SK-N-SH (cell line): ENCODE data around the gene PIP5K1C. TPM values are rescaled to one million over a fixed set of nuclear protein-coding genes. Genes with fewer than 3 reads are reported as not detected.

Experiments
- CTCF ChIA-PET: fragments of 300-600, 350-600 bp; formaldehyde crosslinking; extraction: SDS; loops from one replicate; lab custom pipeline; 2021; lab: Yijun Ruan, JAX
- POLR2A ChIA-PET: fragments of 350-600 bp; sonication (Branson Sonifier 250); formaldehyde crosslinking; extraction: SDS; loops from one replicate; lab custom pipeline; 2020; ENCODE audit warnings: antibody characterized with exemption, inconsistent platforms; lab: Yijun Ruan, JAX
- DNase-seq: peaks from one replicate; pipeline ENCODE4 v3.0.0; 2012
- H2AFZ ChIP-seq: fragments of 200-600 bp; sonication (generic); 2 replicates; pipeline ENCODE4 v1.8.1; 2016; ENCODE audit warnings: antibody characterized with exemption, mild to moderate bottlenecking, low read depth
- H3F3A ChIP-seq: fragments of 200-600 bp; sonication (generic); replicated peaks from 2 replicates; pipeline ENCODE3; 2016; ENCODE audit warnings: antibody characterized with exemption, mild to moderate bottlenecking; ENCODE audit not compliant: insufficient read depth
- H3K27ac ChIP-seq, 2 experiments: fragments of 200-500 bp in 1 of 2; fragments of 200-600 bp in 1 of 2; sonication (Bioruptor generic) in 1 of 2; sonication (generic), shearing (Covaris generic) in 1 of 2; 2 replicates each; pipeline versions ENCODE4 v1.5.1 to v1.6.1; 2014 to 2016; ENCODE audit warnings: low read depth in 2 of 2, inconsistent platforms in 1 of 2, low read length in 1 of 2, mild to moderate bottlenecking in 1 of 2, mixed read lengths in 1 of 2
- H3K27me3 ChIP-seq: fragments of 200-600 bp; sonication (generic), shearing (Covaris generic); 2 replicates; pipeline ENCODE4 v1.6.1; 2016; ENCODE audit warnings: mixed run types; ENCODE audit not compliant: insufficient read depth
- H3K36me3 ChIP-seq, 2 experiments: fragments of 200-500 bp in 1 of 2; fragments of 200-600 bp in 1 of 2; sonication (Bioruptor generic) in 1 of 2; sonication (generic) in 1 of 2; replicated peaks in 1 of 2; 2 replicates each; pipeline versions ENCODE3 to v1.5.1; 2014 to 2016; ENCODE audit warnings: low read length in 1 of 2, mild to moderate bottlenecking in 1 of 2; ENCODE audit not compliant: insufficient read depth in 2 of 2, control insufficient read depth in 1 of 2
- H3K4me1 ChIP-seq, 2 experiments: fragments of 200-500 bp in 1 of 2; fragments of 200-600 bp in 1 of 2; sonication (Bioruptor generic) in 1 of 2; sonication (generic), shearing (Covaris generic) in 1 of 2; 2 replicates each; pipeline versions ENCODE4 v1.5.1 to v1.6.1; 2014 to 2016; ENCODE audit warnings: low read depth in 1 of 2, low read length in 1 of 2, mixed run types in 1 of 2; ENCODE audit not compliant: insufficient read depth in 2 of 2, control insufficient read depth in 1 of 2
- H3K4me2 ChIP-seq: fragments of 200-600 bp; sonication (generic), shearing (Covaris generic); 2 replicates; pipeline ENCODE4 v1.6.1; 2017; ENCODE audit warnings: mixed run types
- H3K4me3 ChIP-seq, 2 experiments: fragments of 200-500 bp in 1 of 2; fragments of 200-600 bp in 1 of 2; sonication (Bioruptor generic) in 1 of 2; sonication (generic), shearing (Covaris generic) in 1 of 2; 2 replicates each; pipeline versions ENCODE4 v1.5.1 to v1.8.1; 2014 to 2016; ENCODE audit warnings: low read depth in 2 of 2, inconsistent platforms in 1 of 2, low read length in 1 of 2, mild to moderate bottlenecking in 1 of 2, mixed read lengths in 1 of 2, moderate library complexity in 1 of 2
- H3K79me2 ChIP-seq: fragments of 200-600 bp; sonication (generic); 2 replicates; pipeline ENCODE4 v1.8.1; 2017; ENCODE audit warnings: mild to moderate bottlenecking; ENCODE audit not compliant: insufficient read depth
- H3K9ac ChIP-seq: fragments of 200-600 bp; sonication (generic); 2 replicates; pipeline ENCODE4 v1.6.1; 2017; ENCODE audit warnings: mixed run types
- H3K9me2 ChIP-seq: fragments of 200-600 bp; sonication (generic); 2 replicates; pipeline ENCODE4 v1.6.1; 2017; ENCODE audit warnings: mixed run types
- H3K9me3 ChIP-seq: fragments of 200-600 bp; sonication (generic); 2 replicates; pipeline ENCODE4 v1.6.1; 2017; ENCODE audit warnings: mixed run types, mild to moderate bottlenecking, moderate library complexity
- H4K20me1 ChIP-seq: fragments of 200-600 bp; sonication (generic); 2 replicates; pipeline ENCODE4 v1.6.1; 2017; ENCODE audit warnings: mild to moderate bottlenecking, mixed run types; ENCODE audit not compliant: insufficient read depth
- CHD2 ChIP-seq: fragments of 150-350 bp; IDR thresholded peaks from 2 replicates; pipeline ENCODE4 v1.6.1; 2018; ENCODE audit warnings: low read length; ENCODE audit not compliant: partially characterized antibody
- EP300 ChIP-seq, 2 experiments: IDR thresholded peaks; 2 replicates each; pipeline versions ENCODE4 v1.4.0 to v1.6.1; 2012; ENCODE audit warnings: borderline replicate concordance in 1 of 2, low read depth in 1 of 2, low read length in 1 of 2
- EZH2phosphoT487 ChIP-seq: fragments of 200-600 bp; sonication (generic); IDR thresholded peaks from 2 replicates; pipeline ENCODE4 v1.6.1; 2017; ENCODE audit warnings: low read depth, mixed run types, mild to moderate bottlenecking, antibody characterized with exemption, moderate library complexity, borderline replicate concordance
- FOXM1 ChIP-seq: IDR thresholded peaks from 2 replicates; pipeline ENCODE4 v1.4.0; 2012; ENCODE audit warnings: low read depth, mild to moderate bottlenecking
- MXI1 ChIP-seq: IDR thresholded peaks from 2 replicates; pipeline ENCODE4 v1.6.1; 2012; ENCODE audit warnings: mild to moderate bottlenecking, low read depth, low read length, improper control_type of control experiment
- RCOR1 ChIP-seq: fragments of 150-350 bp; IDR thresholded peaks from 2 replicates; pipeline ENCODE4 v1.6.1; 2017; ENCODE audit warnings: antibody characterized with exemption, low read length
- SMC3 ChIP-seq: IDR thresholded peaks from 2 replicates; pipeline ENCODE4 v1.6.1; 2012; ENCODE audit warnings: low read depth, low read length, improper control_type of control experiment
- TEAD4 ChIP-seq: IDR thresholded peaks from 2 replicates; pipeline ENCODE4 v1.4.0; 2012; ENCODE audit warnings: mild to moderate bottlenecking, borderline replicate concordance; ENCODE audit not compliant: insufficient read depth
- WGBS: methylation state at CpG from one replicate; pipeline ENCODE4 v1.1.6; 2017; ENCODE audit warnings: low lambda C conversion rate; 5-methylcytosine and 5-hydroxymethylcytosine counted together
- polyA plus RNA-seq, 3 experiments: library from polyadenylated mRNA; depleted of rRNA; stranded (reverse); fragments of >200 nt; gene quantifications; 2 replicates each; pipeline ENCODE4 v1.2.3, GENCODE V29; 2012
- TF ChIP-seq, protein P1 (sequence below): fragments of 150-350 bp; IDR thresholded peaks from 2 replicates; pipeline ENCODE4 v1.6.1; 2016; ENCODE audit warnings: mild to moderate bottlenecking, low read depth, low read length
- TF ChIP-seq, protein P2 (sequence below): fragments of 150-350 bp; IDR thresholded peaks from 2 replicates; pipeline ENCODE4 v1.6.1; 2017; ENCODE audit warnings: antibody characterized with exemption, low read length, low read depth, borderline replicate concordance
- TF ChIP-seq, protein P3 (sequence below): IDR thresholded peaks from 2 replicates; pipeline ENCODE4 v1.6.1; 2012; ENCODE audit warnings: mild to moderate bottlenecking, low read depth, low read length, moderate library complexity

The PIP5K1C gene
- polyA plus RNA-seq, 1 of the 3 experiments (the other 2 are of a cell fraction) = 12.3 TPM

DNA sequence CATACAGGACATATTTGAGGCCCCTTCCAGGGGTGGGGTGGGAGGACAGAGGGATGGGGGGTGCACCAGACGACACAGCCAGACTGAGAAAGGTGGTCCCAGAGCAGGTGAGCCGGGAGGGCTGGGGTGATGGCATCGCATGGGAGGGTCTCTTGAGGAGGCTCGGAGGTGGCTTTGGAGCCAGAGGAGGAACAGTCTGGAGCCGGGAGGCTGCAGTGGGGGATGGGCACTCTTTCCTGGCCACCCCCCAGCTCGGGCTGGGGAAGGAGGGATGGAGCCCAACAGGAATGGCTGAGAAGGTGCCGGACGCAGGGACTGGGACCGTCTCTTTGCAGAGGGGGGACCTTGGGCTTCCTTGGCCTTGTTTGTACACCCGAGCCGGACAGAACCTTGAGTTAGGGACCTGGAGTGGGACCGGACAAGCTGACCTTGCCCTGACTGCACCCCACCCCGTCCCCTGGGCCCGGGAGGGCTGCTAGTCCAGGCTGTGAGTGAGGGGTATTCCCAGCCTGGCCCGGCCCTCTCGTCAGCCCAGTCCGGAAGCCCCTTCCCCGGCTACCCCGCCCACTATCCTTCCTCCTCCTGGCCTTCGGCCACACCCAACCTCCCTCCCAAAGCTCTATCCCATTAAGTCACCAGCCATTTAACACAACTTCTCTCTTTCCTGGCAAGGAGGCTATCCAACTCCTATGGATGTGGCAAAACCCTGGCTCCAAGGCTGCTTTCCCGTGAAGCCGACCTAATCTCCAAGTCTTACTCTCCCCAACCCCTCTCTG, 92.8 kb downstream of the PIP5K1C start:
- Histone ChIP-seq H3K4me1 (peaks cover 8 to 14% of the 10 kb centered on the region in 2 experiments; a peak in 1 of 4 replicates), H3K4me3 (peak overlapping the region; percentile 52 to 73), H3K27me3 (no peaks in the 10 kb centered on the region), H3K9ac (peak overlapping the region; percentile 73), H3K79me2 (no peaks in the 10 kb centered on the region), H3K27ac (peak overlapping the region; percentile 33 to 36; a peak in 2 of 4 replicates), H3K4me2 (peak overlapping the region; percentile 99), H3F3A (no peaks in the 10 kb centered on the region), H4K20me1 (no peaks in the 10 kb centered on the region), H3K9me3 (no peaks in the 10 kb centered on the region), H3K36me3 (peaks cover 0 to 17% of the 10 kb centered on the region in 2 experiments), H3K9me2 (no peaks in the 10 kb centered on the region), H2AFZ (peak overlapping the region; percentile 82; the same call in 1 of the 2 replicates)
- TF ChIP-seq EP300 (IDR thresholded peaks at IDR 0.05; ENCODE audit: borderline replicate concordance in 1 of 2, low read depth in 1 of 2, low read length in 1 of 2) = no peak
- TF ChIP-seq, protein P1, sequence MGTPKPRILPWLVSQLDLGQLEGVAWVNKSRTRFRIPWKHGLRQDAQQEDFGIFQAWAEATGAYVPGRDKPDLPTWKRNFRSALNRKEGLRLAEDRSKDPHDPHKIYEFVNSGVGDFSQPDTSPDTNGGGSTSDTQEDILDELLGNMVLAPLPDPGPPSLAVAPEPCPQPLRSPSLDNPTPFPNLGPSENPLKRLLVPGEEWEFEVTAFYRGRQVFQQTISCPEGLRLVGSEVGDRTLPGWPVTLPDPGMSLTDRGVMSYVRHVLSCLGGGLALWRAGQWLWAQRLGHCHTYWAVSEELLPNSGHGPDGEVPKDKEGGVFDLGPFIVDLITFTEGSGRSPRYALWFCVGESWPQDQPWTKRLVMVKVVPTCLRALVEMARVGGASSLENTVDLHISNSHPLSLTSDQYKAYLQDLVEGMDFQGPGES = no peak
- TF ChIP-seq, protein P2, sequence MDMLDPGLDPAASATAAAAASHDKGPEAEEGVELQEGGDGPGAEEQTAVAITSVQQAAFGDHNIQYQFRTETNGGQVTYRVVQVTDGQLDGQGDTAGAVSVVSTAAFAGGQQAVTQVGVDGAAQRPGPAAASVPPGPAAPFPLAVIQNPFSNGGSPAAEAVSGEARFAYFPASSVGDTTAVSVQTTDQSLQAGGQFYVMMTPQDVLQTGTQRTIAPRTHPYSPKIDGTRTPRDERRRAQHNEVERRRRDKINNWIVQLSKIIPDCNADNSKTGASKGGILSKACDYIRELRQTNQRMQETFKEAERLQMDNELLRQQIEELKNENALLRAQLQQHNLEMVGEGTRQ = no peak
- TF ChIP-seq MXI1 = no peak
- TF ChIP-seq EZH2phosphoT487 = no peak
- no peak for TF ChIP-seq TEAD4
- TF ChIP-seq, protein P3, sequence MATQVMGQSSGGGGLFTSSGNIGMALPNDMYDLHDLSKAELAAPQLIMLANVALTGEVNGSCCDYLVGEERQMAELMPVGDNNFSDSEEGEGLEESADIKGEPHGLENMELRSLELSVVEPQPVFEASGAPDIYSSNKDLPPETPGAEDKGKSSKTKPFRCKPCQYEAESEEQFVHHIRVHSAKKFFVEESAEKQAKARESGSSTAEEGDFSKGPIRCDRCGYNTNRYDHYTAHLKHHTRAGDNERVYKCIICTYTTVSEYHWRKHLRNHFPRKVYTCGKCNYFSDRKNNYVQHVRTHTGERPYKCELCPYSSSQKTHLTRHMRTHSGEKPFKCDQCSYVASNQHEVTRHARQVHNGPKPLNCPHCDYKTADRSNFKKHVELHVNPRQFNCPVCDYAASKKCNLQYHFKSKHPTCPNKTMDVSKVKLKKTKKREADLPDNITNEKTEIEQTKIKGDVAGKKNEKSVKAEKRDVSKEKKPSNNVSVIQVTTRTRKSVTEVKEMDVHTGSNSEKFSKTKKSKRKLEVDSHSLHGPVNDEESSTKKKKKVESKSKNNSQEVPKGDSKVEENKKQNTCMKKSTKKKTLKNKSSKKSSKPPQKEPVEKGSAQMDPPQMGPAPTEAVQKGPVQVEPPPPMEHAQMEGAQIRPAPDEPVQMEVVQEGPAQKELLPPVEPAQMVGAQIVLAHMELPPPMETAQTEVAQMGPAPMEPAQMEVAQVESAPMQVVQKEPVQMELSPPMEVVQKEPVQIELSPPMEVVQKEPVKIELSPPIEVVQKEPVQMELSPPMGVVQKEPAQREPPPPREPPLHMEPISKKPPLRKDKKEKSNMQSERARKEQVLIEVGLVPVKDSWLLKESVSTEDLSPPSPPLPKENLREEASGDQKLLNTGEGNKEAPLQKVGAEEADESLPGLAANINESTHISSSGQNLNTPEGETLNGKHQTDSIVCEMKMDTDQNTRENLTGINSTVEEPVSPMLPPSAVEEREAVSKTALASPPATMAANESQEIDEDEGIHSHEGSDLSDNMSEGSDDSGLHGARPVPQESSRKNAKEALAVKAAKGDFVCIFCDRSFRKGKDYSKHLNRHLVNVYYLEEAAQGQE = no peak
- no peak for TF ChIP-seq RCOR1
- TF ChIP-seq CHD2 = no peak
- no peak for TF ChIP-seq FOXM1
- no peak for TF ChIP-seq SMC3
- DNase-seq = peak; percentile 71
- ChIA-PET CTCF (interaction anchor here (0.6 to 2.9 kb wide), 6 partner anchors 11 to 334 kb away, joined by 3 to 23 read pairs (median 4); partner anchors contain the start of gene GIPC3), POLR2A (interaction anchor here (0.5 kb wide), 1 partner anchor 90 kb away, joined by 3 read pairs; no protein-coding TSS in a partner anchor)
- 86% methylated on average over 11 of the region's 22 CpGs for WGBS
